Caco-2 (cell line): ENCODE results near the gene DPF1. TPM values are rescaled to one million over a fixed set of nuclear protein-coding genes. Genes with fewer than 3 reads are reported as not detected.
"Not testable (repeated sequence)": the region's sequence is repeated elsewhere in the genome, so short reads cannot be mapped to it uniquely, and the experiment has no call there.

Source experiments
- BruUV-seq: library from RNA; stranded (reverse); fragments of 400-500 nt; replicated peaks from 2 replicates; lab custom pipeline; 2021; lab: Mats Ljungman, UMichigan
- CTCF ChIA-PET: fragments of 300-600 bp; sonication (Branson Sonifier 250); formaldehyde crosslinking; loops from one replicate; lab custom pipeline; 2022; ENCODE audit warnings: antibody characterized with exemption; lab: Charles Lee
- POLR2A ChIA-PET: fragments of 300-600 bp; sonication (Branson Sonifier 250); formaldehyde crosslinking; loops from one replicate; lab custom pipeline; 2022; ENCODE audit warnings: antibody characterized with exemption; lab: Charles Lee
- DNase-seq, 2 experiments: peaks; one replicate each; pipeline versions ENCODE4 v3.0.0 to v3.0.0-alpha.2; 2020 to 2022
- H3K27me3 ChIP-seq: replicated peaks from 2 replicates; pipeline ENCODE4 v1.6.0; 2011; ENCODE audit warnings: low read length; ENCODE audit not compliant: control insufficient read depth, insufficient read depth
- H3K36me3 ChIP-seq: 2 replicates; pipeline ENCODE4 v1.5.1; 2011; ENCODE audit warnings: low read length; ENCODE audit not compliant: control insufficient read depth, insufficient read depth
- H3K4me1 ChIP-seq: fragments of 250-450 bp; sonication (Bioruptor Pico); 2 replicates; pipeline ENCODE4 v1.5.1; 2020; ENCODE audit warnings: mild to moderate bottlenecking
- H3K4me3 ChIP-seq: 2 replicates; pipeline ENCODE4 v1.5.1; 2011; ENCODE audit warnings: low read depth, mild to moderate bottlenecking, control low read depth, low read length
- H3K9me3 ChIP-seq: fragments of 250-450 bp; sonication (Bioruptor Pico); 2 replicates; pipeline ENCODE4 v1.5.1; 2020; ENCODE audit warnings: mild to moderate bottlenecking, moderate library complexity
- H3K27ac Mint-ChIP-seq: one replicate; pipeline ENCODE4 v1.8.0; 2022; ENCODE audit warnings: mixed read lengths; ENCODE audit not compliant: unreplicated experiment
- H3K27me3 Mint-ChIP-seq: one replicate; pipeline ENCODE4 v1.8.0; 2022; ENCODE audit warnings: mixed read lengths; ENCODE audit not compliant: insufficient read depth, unreplicated experiment
- H3K36me3 Mint-ChIP-seq: one replicate; pipeline ENCODE4 v1.8.0; 2022; ENCODE audit warnings: mild to moderate bottlenecking, mixed read lengths; ENCODE audit not compliant: insufficient read depth, unreplicated experiment
- H3K4me1 Mint-ChIP-seq: one replicate; pipeline ENCODE4 v1.8.0; 2022; ENCODE audit warnings: low read depth, mixed read lengths; ENCODE audit not compliant: unreplicated experiment
- H3K4me3 Mint-ChIP-seq: one replicate; pipeline ENCODE4 v1.8.0; 2022; ENCODE audit warnings: mild to moderate bottlenecking, moderate library complexity, mixed read lengths; ENCODE audit not compliant: unreplicated experiment
- H3K9me3 Mint-ChIP-seq: one replicate; pipeline ENCODE4 v1.8.0; 2022; ENCODE audit warnings: mixed read lengths; ENCODE audit not compliant: unreplicated experiment
- CTCF ChIP-seq, 2 experiments: fragments of 200-600 bp in 1 of 2; IDR thresholded peaks; 1 replicate in 1 of 2; 2 replicates in 1 of 2; pipeline versions ENCODE4 v1.5.1 to v1.8.0; 2011 to 2022; ENCODE audit warnings: antibody characterized with exemption in 1 of 2, control low read depth in 1 of 2, inconsistent platforms in 1 of 2, low read depth in 1 of 2, low read length in 1 of 2, mild to moderate bottlenecking in 1 of 2, moderate library complexity in 1 of 2; ENCODE audit not compliant: insufficient read depth in 1 of 2, severe bottlenecking in 1 of 2, unreplicated experiment in 1 of 2
- intact Hi-C: fragments of 100-400 bp; cut with micrococcal nuclease; formaldehyde crosslinking; loops from one replicate; pipeline ENCODE4 v1.10.0; 2022; ENCODE audit not compliant: unreplicated experiment
- total RNA-seq: library from RNA; stranded (reverse); gene quantifications from 2 replicates; pipeline ENCODE4 v1.2.3, GENCODE V29; 2022

Gene DPF1
- total RNA-seq, 1 experiment from 2014 or later = 5.0 TPM

GRCh38 chr19:38234615-38235014 lies 10.6 kb upstream of the DPF1 start:
- no TSS peak for BruUV-seq
- ChIA-PET POLR2A (interaction anchor here (1.0 kb wide), 1 partner anchor 140 kb away, joined by 14 read pairs; the partner anchor contains the start of gene PSMD8), CTCF (interaction anchor here (0.5 to 1.7 kb wide), 7 partner anchors 9 to 203 kb away, joined by 3 to 12 read pairs (median 3); partner anchors contain the start of genes FAM98C and PSMD8)
- H3K4me3 Mint-ChIP-seq = no peak overlapping the region
- H3K9me3 Mint-ChIP-seq = no peaks in the 10 kb centered on the region
- H3K36me3 Mint-ChIP-seq = peaks cover 5% of the 10 kb centered on the region
- no peak overlapping the region for H3K27ac Mint-ChIP-seq
- Histone ChIP-seq H3K4me1 (peaks cover 5% of the 10 kb centered on the region; the same call in 1 of the 2 replicates), H3K9me3 (no peaks in the 10 kb centered on the region), H3K27me3 (no peaks in the 10 kb centered on the region), H3K4me3 (no peak overlapping the region), H3K36me3 (no peaks in the 10 kb centered on the region)
- no peak for TF ChIP-seq CTCF (IDR thresholded peaks at IDR 0.05; ENCODE audit: insufficient read depth in 1 of 2, low read depth in 1 of 2, low read length in 1 of 2, severe bottlenecking in 1 of 2, unreplicated experiment in 1 of 2)
- H3K4me1 Mint-ChIP-seq = peaks cover 5% of the 10 kb centered on the region
- intact Hi-C loops = loop anchor here (2.0 kb wide), 1 partner anchor 168 kb away; the partner anchor contains the start of gene FAM98C
- DNase-seq = no peak
- peaks cover 8% of the 10 kb centered on the region for H3K27me3 Mint-ChIP-seq

GRCh38 chr19:38233740-38234251 lies 9.8 kb upstream of the DPF1 start:
- peak; percentile 80 to 90 for DNase-seq
- CTCF ChIA-PET = interaction anchor here (0.6 to 1.7 kb wide), 4 partner anchors 9 to 169 kb away, joined by 3 to 12 read pairs (median 4); partner anchors contain the start of genes FAM98C and PSMD8
- H3K27ac Mint-ChIP-seq = no peak overlapping the region

DNA sequence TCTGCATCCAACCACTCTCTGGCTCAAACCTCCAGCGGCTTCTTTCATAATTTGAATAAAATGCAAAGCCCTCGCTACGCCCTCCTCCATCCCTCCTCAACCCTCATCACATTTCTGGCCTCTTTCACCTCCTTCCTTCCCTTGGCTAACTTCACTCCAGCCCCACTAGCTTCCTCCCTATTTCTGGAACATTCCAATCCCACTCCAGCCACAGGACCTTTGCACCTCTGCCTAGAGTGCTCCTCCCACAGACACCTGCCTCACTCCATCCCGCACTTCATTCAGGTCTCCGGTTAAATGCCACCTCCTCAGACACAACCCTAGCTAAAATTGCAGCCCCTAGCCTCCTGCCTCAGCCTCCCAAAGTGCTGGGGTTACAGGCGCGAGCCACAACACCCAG lies 7.9 kb upstream of the DPF1 start:
- no peak overlapping the region for H3K27ac Mint-ChIP-seq
- Histone ChIP-seq H3K27me3 (no peaks in the 10 kb centered on the region), H3K4me3 (no peak overlapping the region), H3K36me3 (no peaks in the 10 kb centered on the region), H3K4me1 (peaks cover 10% of the 10 kb centered on the region; the same call in 1 of the 2 replicates), H3K9me3 (no peaks in the 10 kb centered on the region)
- no peak for DNase-seq
- no peak overlapping the region for H3K4me3 Mint-ChIP-seq
- no peak for TF ChIP-seq CTCF (IDR thresholded peaks at IDR 0.05; ENCODE audit: insufficient read depth in 1 of 2, low read depth in 1 of 2, low read length in 1 of 2, severe bottlenecking in 1 of 2, unreplicated experiment in 1 of 2)
- intact Hi-C loops = no loop called here
- ChIA-PET POLR2A (no interaction called here), CTCF (no interaction called here)
- peaks cover 10% of the 10 kb centered on the region for H3K27me3 Mint-ChIP-seq
- no peaks in the 10 kb centered on the region for H3K36me3 Mint-ChIP-seq
- no TSS peak for BruUV-seq
- H3K9me3 Mint-ChIP-seq = no peaks in the 10 kb centered on the region
- peaks cover 5% of the 10 kb centered on the region for H3K4me1 Mint-ChIP-seq

More at GRCh38 chr19:38233740-38234251, 9.8 kb upstream of the DPF1 start:
- H3K27me3 ChIP-seq = no peaks in the 10 kb centered on the region
- Mint-ChIP-seq H3K4me1 (peaks cover 5% of the 10 kb centered on the region), H3K27me3 (peaks cover 8% of the 10 kb centered on the region), H3K36me3 (peaks cover 5% of the 10 kb centered on the region), H3K9me3 (no peaks in the 10 kb centered on the region), H3K4me3 (no peak overlapping the region)
- intact Hi-C loops = loop anchor here (1.0 to 2.0 kb wide), 2 partner anchors 102 to 169 kb away; partner anchors contain the start of genes CATSPERG and FAM98C
- no TSS peak for BruUV-seq
- POLR2A ChIA-PET = no interaction called here
- no peaks in the 10 kb centered on the region for H3K9me3 ChIP-seq
- H3K36me3 ChIP-seq = no peaks in the 10 kb centered on the region
- H3K4me3 ChIP-seq = no peak overlapping the region
- H3K4me1 ChIP-seq = peaks cover 7% of the 10 kb centered on the region; the same call in 1 of the 2 replicates
- peak; percentile 89 to 91 for TF ChIP-seq CTCF (IDR thresholded peaks at IDR 0.05; ENCODE audit: insufficient read depth in 1 of 2, low read depth in 1 of 2, low read length in 1 of 2, severe bottlenecking in 1 of 2, unreplicated experiment in 1 of 2)

- H3K9me3 ChIP-seq, H3K4me3 ChIP-seq, H3K9me3 Mint-ChIP-seq, H3K4me3 Mint-ChIP-seq, H3K4me1 Mint-ChIP-seq, H3K36me3 ChIP-seq, H3K36me3 Mint-ChIP-seq, DNase-seq, H3K27me3 ChIP-seq, H3K4me1 ChIP-seq, H3K27ac Mint-ChIP-seq, BruUV-seq, intact Hi-C loops: not testable (repeated sequence)
- ChIA-PET POLR2A (interaction anchor here (0.6 kb wide), 1 partner anchor 122 kb away, joined by 7 read pairs; no protein-coding TSS in a partner anchor), CTCF (interaction anchor here (0.5 to 1.7 kb wide), 2 partner anchors 68 to 172 kb away, joined by 3 to 5 read pairs; partner anchors contain the start of gene FAM98C)
- H3K27me3 Mint-ChIP-seq = peaks cover 12% of the 10 kb centered on the region
Measured at GRCh38 chr19:38230506-38231133, 6.6 kb upstream of the DPF1 start.
